Esophagus squamous epithelium (tissue), 5 donors: ENCODE results near the gene C4orf51. TPM values are rescaled to one million over a fixed set of nuclear protein-coding genes. Genes with fewer than 3 reads are reported as not detected.
A peak's percentile ranks its signal among the peaks of the same experiment; 100 is the strongest.

ENCODE experiments used
- DNase-seq: peaks from one replicate; lab custom pipeline; 2025; lab: John Stamatoyannopoulos, UW
- H3K27ac ChIP-seq, 4 donors: fragments of 200-600 bp; sonication (generic); one replicate each; pipeline ENCODE4 v1.5.1; 2016 to 2019; ENCODE audit warnings: mild to moderate bottlenecking in 1 of 4
- H3K27me3 ChIP-seq, 4 donors: fragments of 200-600 bp; sonication (generic); 1 replicate in 3 of 4; 2 replicates in 1 of 4; pipeline versions ENCODE4 v1.5.1 to v1.6.0; 2017 to 2021; ENCODE audit warnings: antibody characterized with exemption in 1 of 4
- H3K36me3 ChIP-seq, 3 donors: fragments of 200-600 bp; sonication (generic); one replicate each; pipeline ENCODE4 v1.5.1; 2016 to 2019
- H3K4me1 ChIP-seq, 3 donors: fragments of 200-600 bp; sonication (generic); one replicate each; pipeline ENCODE4 v1.5.1; 2017 to 2019
- H3K4me3 ChIP-seq, 4 donors: fragments of 200-600 bp; sonication (generic); 1 replicate in 3 of 4; 2 replicates in 1 of 4; pipeline ENCODE4 v1.5.1; 2016 to 2019; ENCODE audit warnings: mild to moderate bottlenecking in 2 of 4, moderate library complexity in 1 of 4
- H3K9me3 ChIP-seq, 3 donors: fragments of 200-600 bp; sonication (generic); one replicate each; pipeline ENCODE4 v1.5.1; 2016 to 2019
- CTCF ChIP-seq, 6 experiments: fragments of 450-650 bp in 4 of 6; fragments of 200-600 bp in 2 of 6; sonication (generic) in 2 of 6; IDR thresholded peaks; one replicate each; pipeline ENCODE4 v1.5.1; 2016 to 2019; ENCODE audit warnings: antibody characterized with exemption in 6 of 6, mild to moderate bottlenecking in 4 of 6, moderate library complexity in 4 of 6
- POLR2A ChIP-seq, 4 donors: fragments of 450-650 bp; IDR thresholded peaks; one replicate each; pipeline ENCODE4 v1.6.1; 2017; ENCODE audit warnings: antibody characterized with exemption in 4 of 4, mild to moderate bottlenecking in 4 of 4, moderate library complexity in 3 of 4
- whole genome bisulfite sequencing, 2 donors: methylation state at CpG; one replicate each; pipeline ENCODE4 v1.1.5; 2018; 5-methylcytosine and 5-hydroxymethylcytosine counted together
- intact Hi-C: fragments of 100-400 bp; cut with DNase I; formaldehyde crosslinking; loops from one replicate; pipeline ENCODE4 v1.15.0; 2022
- total RNA-seq, 4 donors: library from RNA; depleted of rRNA; stranded (reverse); fragments of >200 nt; gene quantifications; one replicate each; pipeline ENCODE4 v1.1.0, GENCODE V29; 2016
- donor health status: DM: yes; HTN: yes; CAD: no.

C4orf51 gene
- total RNA-seq, 4 donors from 2014 or later = not detected

DNA sequence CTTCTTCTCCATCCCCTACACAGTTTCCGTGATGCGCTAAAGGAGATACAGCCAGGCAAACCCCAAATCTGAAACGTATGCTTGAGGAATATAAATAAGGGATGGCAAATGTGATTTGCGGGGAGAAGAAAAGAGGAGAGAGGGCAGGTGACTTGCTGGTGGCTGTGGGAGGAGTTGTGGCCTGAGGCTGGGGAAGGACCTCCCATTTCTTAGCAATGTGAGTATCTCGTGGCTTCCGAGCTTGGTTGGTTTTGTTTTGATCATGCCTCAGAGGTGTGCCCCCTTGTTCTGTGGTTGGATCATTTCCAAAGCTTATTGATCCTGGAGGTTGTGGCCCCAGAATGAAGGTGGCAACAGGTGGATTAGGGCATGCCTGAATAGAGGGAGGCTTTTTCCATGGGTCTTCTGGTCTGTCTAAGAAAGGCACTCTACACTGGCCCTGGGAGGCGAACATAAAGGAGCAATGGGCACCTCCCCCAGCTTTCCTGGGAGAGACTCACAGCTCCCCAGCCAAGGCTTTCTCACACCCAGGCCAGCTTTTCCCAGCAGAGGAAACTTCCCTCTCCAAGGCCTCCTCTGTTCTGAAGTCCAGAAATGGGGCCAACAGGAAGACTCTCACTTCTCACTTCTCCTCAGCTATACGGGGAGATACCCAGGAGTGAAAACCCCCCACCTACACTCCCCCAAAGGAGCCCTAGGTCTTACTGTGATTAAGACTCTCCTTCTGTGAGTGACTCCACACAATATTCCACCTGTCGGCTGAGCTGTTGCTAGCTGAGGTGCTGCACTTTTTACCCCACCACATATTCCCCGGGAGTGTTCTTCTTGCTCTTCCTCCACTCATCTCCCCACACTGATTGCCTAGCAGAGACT, 40.0 kb downstream of the C4orf51 start:
- no peak for TF ChIP-seq CTCF (IDR thresholded peaks at IDR 0.05)
- intact Hi-C loops = no loop called here
- 81 to 82% methylated on average over 10 of the region's 10 CpGs for WGBS, 2 donors

GRCh38 chr4:145720656-145721055, 40.7 kb downstream of the C4orf51 start:
- no peak for DNase-seq
- intact Hi-C loops = no loop called here
- 88 to 96% methylated on average over 3 of the region's 3 CpGs for WGBS, 2 donors
- Histone ChIP-seq H3K27ac (no peak overlapping the region), H3K4me1 (peaks cover 0 to 32% (median 3%) of the 10 kb centered on the region in 3 donors), H3K4me3 (no peak overlapping the region), H3K36me3 (no peaks in the 10 kb centered on the region), H3K9me3 (no peaks in the 10 kb centered on the region), H3K27me3 (no peaks in the 10 kb centered on the region)
- no peak for TF ChIP-seq POLR2A (IDR thresholded peaks at IDR 0.05)
- no peak for TF ChIP-seq CTCF (IDR thresholded peaks at IDR 0.05)

More for the DNA sequence above, 40.0 kb downstream of the C4orf51 start:
- no peak for DNase-seq
- Histone ChIP-seq H3K4me1 (peaks cover 0 to 32% (median 3%) of the 10 kb centered on the region in 3 donors), H3K27me3 (no peaks in the 10 kb centered on the region), H3K27ac (no peak overlapping the region), H3K4me3 (no peak overlapping the region), H3K9me3 (no peaks in the 10 kb centered on the region), H3K36me3 (no peaks in the 10 kb centered on the region)

DNA sequence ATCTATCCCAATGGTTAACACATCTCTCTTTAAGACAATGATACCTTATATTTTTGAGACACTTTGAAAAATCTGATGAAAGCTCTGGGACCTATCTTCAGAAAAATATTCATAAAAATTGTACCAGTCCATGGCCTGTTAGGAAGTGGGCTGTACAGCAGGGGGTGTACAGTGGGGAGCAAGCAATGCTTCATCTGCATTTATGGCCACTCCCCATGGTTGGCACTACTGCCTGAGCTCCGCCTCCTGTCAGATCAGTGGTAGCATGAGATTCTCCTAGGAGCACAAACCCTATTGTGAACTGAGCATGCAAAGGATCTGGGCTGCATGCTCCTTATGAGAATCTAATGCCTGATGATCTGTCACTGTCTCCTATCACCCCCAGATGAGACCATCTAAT, 42.6 kb downstream of the C4orf51 start:
- no peak overlapping the region for H3K27ac ChIP-seq
- intact Hi-C loops = no loop called here
- 100% methylated on average over 1 of the region's 1 CpG; no CpG with 5 or more reads in 1 of the 2 donors for WGBS, 2 donors
- H3K27me3 ChIP-seq = no peaks in the 10 kb centered on the region
- H3K4me3 ChIP-seq = no peak overlapping the region
- peaks cover 0 to 18% (median 3%) of the 10 kb centered on the region in 3 donors for H3K4me1 ChIP-seq
- TF ChIP-seq CTCF (IDR thresholded peaks at IDR 0.05) = no peak
- TF ChIP-seq POLR2A (IDR thresholded peaks at IDR 0.05) = no peak
- no peak for DNase-seq
- H3K36me3 ChIP-seq = no peaks in the 10 kb centered on the region
- H3K9me3 ChIP-seq = no peaks in the 10 kb centered on the region

DNA sequence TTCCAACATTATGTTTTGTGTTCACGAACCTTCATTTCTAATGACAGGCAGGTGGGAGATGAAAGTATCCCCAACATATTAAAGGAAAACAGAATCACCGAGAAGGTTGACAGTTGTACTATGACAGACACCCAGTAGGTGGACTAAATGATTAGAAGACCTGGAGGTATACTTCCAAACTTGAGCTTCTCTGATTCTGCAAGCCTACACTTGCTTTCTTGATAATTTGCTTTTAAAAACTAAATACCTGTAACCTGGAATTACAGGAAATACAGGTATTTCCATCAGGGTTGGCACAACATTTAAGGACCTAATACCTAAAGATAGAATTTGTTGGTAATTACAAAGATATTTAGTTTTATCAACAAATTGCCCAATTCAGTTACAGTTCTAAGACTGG, 43.4 kb downstream of the C4orf51 start:
- WGBS, 2 donors = 58 to 64% methylated on average over 2 of the region's 2 CpGs
- no peak for DNase-seq
- Histone ChIP-seq H3K4me3 (no peak overlapping the region), H3K9me3 (no peaks in the 10 kb centered on the region), H3K27me3 (no peaks in the 10 kb centered on the region), H3K27ac (peak overlapping the region in 1 of 4 donors; percentile 2), H3K4me1 (peaks cover 0 to 18% (median 3%) of the 10 kb centered on the region in 3 donors), H3K36me3 (no peaks in the 10 kb centered on the region)
- intact Hi-C loops = no loop called here
- no peak for TF ChIP-seq POLR2A (IDR thresholded peaks at IDR 0.05)
- TF ChIP-seq CTCF (IDR thresholded peaks at IDR 0.05) = peak in 1 of 6 experiments; percentile 56

DNA sequence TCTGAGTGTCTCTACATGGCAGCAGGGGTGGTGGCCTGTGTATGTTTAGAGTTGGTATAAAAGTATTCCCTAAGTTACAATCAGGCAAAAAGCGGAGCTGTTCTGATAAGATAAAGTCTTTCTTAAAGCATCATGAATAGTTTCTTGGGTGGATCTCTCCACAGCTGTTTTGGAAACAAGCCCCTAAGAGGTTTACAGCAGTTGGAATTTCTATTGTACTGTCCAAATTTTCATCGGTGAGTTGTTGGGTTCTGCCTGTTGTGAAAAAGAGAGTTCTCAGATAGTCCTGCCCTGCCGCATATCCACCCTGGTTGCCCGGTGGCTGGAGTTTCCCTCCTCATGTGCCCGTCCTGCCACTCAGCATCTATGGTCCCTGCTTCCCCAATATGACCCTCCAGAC, 50.1 kb downstream of the C4orf51 start:
- Histone ChIP-seq H3K9me3 (no peaks in the 10 kb centered on the region), H3K4me1 (peaks cover 9 to 40% (median 27%) of the 10 kb centered on the region in 3 donors), H3K27ac (no peak overlapping the region), H3K36me3 (no peaks in the 10 kb centered on the region), H3K27me3 (no peaks in the 10 kb centered on the region), H3K4me3 (no peak overlapping the region)
- DNase-seq = no peak
- TF ChIP-seq CTCF (IDR thresholded peaks at IDR 0.05) (no peak), POLR2A (IDR thresholded peaks at IDR 0.05) (no peak)
- intact Hi-C loops = loop anchor here (5.0 kb wide), 1 partner anchor 108 kb away; no protein-coding TSS in a partner anchor
- 84 to 86% methylated on average over 5 of the region's 5 CpGs for WGBS, 2 donors
